Fibroblast of lung (primary cell): Measurements from ENCODE around the gene SPPL2B. TPM values are rescaled to one million over a fixed set of nuclear protein-coding genes. Genes with fewer than 3 reads are reported as not detected.

Experiments
- DNase-seq, 2 donors: peaks; one replicate each; pipeline versions ENCODE4 v3.0.0 to v3.0.0-alpha.2; 2010; ENCODE audit warnings: low read depth in 2 of 2
- H2AFZ ChIP-seq: 2 replicates; pipeline ENCODE4 v1.5.1; 2012; ENCODE audit warnings: low read length, control low read depth, inconsistent platforms
- H3K27ac ChIP-seq: 2 replicates; pipeline ENCODE4 v1.5.1; 2011; ENCODE audit warnings: low read length, control low read depth; ENCODE audit not compliant: insufficient read depth
- H3K27me3 ChIP-seq: 2 replicates; pipeline ENCODE4 v1.5.1; 2011; ENCODE audit warnings: mild to moderate bottlenecking, low read length; ENCODE audit not compliant: control insufficient read depth, insufficient read depth
- H3K36me3 ChIP-seq: 2 replicates; pipeline ENCODE4 v1.5.1; 2011; ENCODE audit warnings: low read length; ENCODE audit not compliant: control insufficient read depth, insufficient read depth
- H3K4me1 ChIP-seq: 2 replicates; pipeline ENCODE4 v1.5.1; 2011; ENCODE audit warnings: low read length; ENCODE audit not compliant: control insufficient read depth, insufficient read depth; ENCODE audit errors: extremely low read depth
- H3K4me2 ChIP-seq: 2 replicates; pipeline ENCODE4 v1.5.1; 2011; ENCODE audit warnings: low read length, control low read depth; ENCODE audit not compliant: insufficient read depth; ENCODE audit errors: extremely low read depth
- H3K4me3 ChIP-seq, 4 experiments: fragments of 200-600 bp in 1 of 4; sonication (generic) in 1 of 4; replicated peaks in 1 of 4; 2 replicates each; pipeline ENCODE4 v1.5.1; 2011 to 2016; ENCODE audit warnings: low read length in 4 of 4, low read depth in 3 of 4, mild to moderate bottlenecking in 3 of 4, control low read depth in 2 of 4, inconsistent platforms in 1 of 4, mixed read lengths in 1 of 4; ENCODE audit not compliant: insufficient read depth in 1 of 4; ENCODE audit errors: control extremely low read depth in 1 of 4
- H3K79me2 ChIP-seq: 2 replicates; pipeline ENCODE4 v1.5.1; 2012; ENCODE audit warnings: mild to moderate bottlenecking, low read length, inconsistent platforms; ENCODE audit not compliant: control insufficient read depth, insufficient read depth
- H3K9ac ChIP-seq: 2 replicates; pipeline ENCODE4 v1.5.1; 2011; ENCODE audit warnings: mild to moderate bottlenecking, low read length, control low read depth; ENCODE audit not compliant: insufficient read depth
- H3K9me3 ChIP-seq: 2 replicates; pipeline ENCODE4 v1.5.1; 2012; ENCODE audit warnings: low read depth, low read length; ENCODE audit not compliant: control insufficient read depth, insufficient read depth
- H4K20me1 ChIP-seq: 2 replicates; pipeline ENCODE4 v1.5.1; 2011; ENCODE audit warnings: low read length; ENCODE audit not compliant: control insufficient read depth, insufficient read depth; ENCODE audit errors: extremely low read depth
- EZH2 ChIP-seq: IDR thresholded peaks from 2 replicates; pipeline ENCODE4 v1.5.1; 2012; ENCODE audit warnings: low read length, control low read depth, mild to moderate bottlenecking; ENCODE audit errors: missing control alignments
- polyA plus RNA-seq, 2 donors: library from polyadenylated mRNA; depleted of rRNA in 1 of 2; stranded (reverse) in 1 of 2; unstranded in 1 of 2; fragments of >200 nt; gene quantifications; 2 replicates each; pipeline ENCODE4 v1.2.1, GENCODE V29; 2011 to 2012; ENCODE audit warnings: missing spikeins in 1 of 2
- total RNA-seq: library from RNA; depleted of rRNA; stranded (reverse); fragments of >200 nt; gene quantifications from 2 replicates; pipeline ENCODE4 v1.2.1, GENCODE V29; 2014
- TF ChIP-seq, protein P1 (sequence below), 2 donors: IDR thresholded peaks in 1 of 2; conservative IDR thresholded peaks in 1 of 2; 1 replicate in 1 of 2; 2 replicates in 1 of 2; pipeline ENCODE4 v1.5.1; 2011 to 2012; ENCODE audit warnings: low read length in 2 of 2, control low read depth in 1 of 2, inconsistent platforms in 1 of 2, low read depth in 1 of 2, mild to moderate bottlenecking in 1 of 2

The SPPL2B gene
- total and polyA plus RNA-seq, 2 donors (not counting 1 experiment from before 2014, with no cell fraction given) = 16.0 to 23.8 TPM

GRCh38 chr19:2340496-2341243 lies 12.2 kb downstream of the SPPL2B start:
- no peaks in the 10 kb centered on the region for H4K20me1 ChIP-seq
- H3K9me3 ChIP-seq = no peaks in the 10 kb centered on the region
- H2AFZ ChIP-seq = no peak overlapping the region
- H3K4me1 ChIP-seq = no peaks in the 10 kb centered on the region
- H3K27me3 ChIP-seq = no peaks in the 10 kb centered on the region
- peaks cover 15% of the 10 kb centered on the region for H3K36me3 ChIP-seq
- H3K27ac ChIP-seq = no peak overlapping the region
- no peak overlapping the region for H3K4me3 ChIP-seq
- H3K79me2 ChIP-seq = peaks cover 9% of the 10 kb centered on the region
- H3K9ac ChIP-seq = no peak overlapping the region
- no peak for TF ChIP-seq EZH2
- TF ChIP-seq, protein P1, sequence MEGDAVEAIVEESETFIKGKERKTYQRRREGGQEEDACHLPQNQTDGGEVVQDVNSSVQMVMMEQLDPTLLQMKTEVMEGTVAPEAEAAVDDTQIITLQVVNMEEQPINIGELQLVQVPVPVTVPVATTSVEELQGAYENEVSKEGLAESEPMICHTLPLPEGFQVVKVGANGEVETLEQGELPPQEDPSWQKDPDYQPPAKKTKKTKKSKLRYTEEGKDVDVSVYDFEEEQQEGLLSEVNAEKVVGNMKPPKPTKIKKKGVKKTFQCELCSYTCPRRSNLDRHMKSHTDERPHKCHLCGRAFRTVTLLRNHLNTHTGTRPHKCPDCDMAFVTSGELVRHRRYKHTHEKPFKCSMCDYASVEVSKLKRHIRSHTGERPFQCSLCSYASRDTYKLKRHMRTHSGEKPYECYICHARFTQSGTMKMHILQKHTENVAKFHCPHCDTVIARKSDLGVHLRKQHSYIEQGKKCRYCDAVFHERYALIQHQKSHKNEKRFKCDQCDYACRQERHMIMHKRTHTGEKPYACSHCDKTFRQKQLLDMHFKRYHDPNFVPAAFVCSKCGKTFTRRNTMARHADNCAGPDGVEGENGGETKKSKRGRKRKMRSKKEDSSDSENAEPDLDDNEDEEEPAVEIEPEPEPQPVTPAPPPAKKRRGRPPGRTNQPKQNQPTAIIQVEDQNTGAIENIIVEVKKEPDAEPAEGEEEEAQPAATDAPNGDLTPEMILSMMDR (conservative IDR thresholded peaks at IDR 0.05 in 1 of 2, IDR thresholded peaks at IDR 0.05 in 1 of 2; ENCODE audit: low read depth in 1 of 2, low read length in 2 of 2) = no peak
- no peak for DNase-seq
- no peak overlapping the region for H3K4me2 ChIP-seq

GRCh38 chr19:2341244-2341751 lies 12.8 kb downstream of the SPPL2B start:
- no peak overlapping the region for H3K4me2 ChIP-seq
- H3K4me1 ChIP-seq = no peaks in the 10 kb centered on the region
- no peak overlapping the region for H2AFZ ChIP-seq
- H3K27me3 ChIP-seq = no peaks in the 10 kb centered on the region
- H4K20me1 ChIP-seq = no peaks in the 10 kb centered on the region
- DNase-seq = no peak
- H3K27ac ChIP-seq = no peak overlapping the region
- H3K4me3 ChIP-seq = no peak overlapping the region
- H3K9me3 ChIP-seq = no peaks in the 10 kb centered on the region
- H3K36me3 ChIP-seq = peaks cover 15% of the 10 kb centered on the region
- no peak overlapping the region for H3K9ac ChIP-seq
- H3K79me2 ChIP-seq = peaks cover 4% of the 10 kb centered on the region
- TF ChIP-seq, protein P1 (conservative IDR thresholded peaks at IDR 0.05 in 1 of 2, IDR thresholded peaks at IDR 0.05 in 1 of 2; ENCODE audit: low read depth in 1 of 2, low read length in 2 of 2) = no peak
- no peak for TF ChIP-seq EZH2

DNA sequence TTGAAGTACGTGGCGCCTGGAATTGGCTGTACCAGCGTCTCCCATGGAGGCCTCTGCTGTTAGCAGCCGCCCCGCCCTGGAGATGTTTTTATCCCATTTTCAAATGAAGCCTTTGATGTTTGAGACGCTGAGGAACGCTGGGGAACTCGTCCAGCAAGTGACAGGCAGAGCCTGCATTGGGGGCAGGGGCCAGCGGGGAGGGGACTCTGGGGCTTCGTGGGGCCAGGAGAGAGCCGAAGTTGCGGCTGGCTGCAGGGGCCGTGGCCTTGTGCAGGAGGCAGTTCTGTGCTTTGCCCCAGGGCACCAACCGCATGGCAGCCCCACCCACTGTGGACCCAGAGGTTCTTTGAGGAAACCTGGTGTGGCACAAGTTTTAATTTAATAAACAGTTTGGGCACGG lies 13.5 kb downstream of the SPPL2B start:
- Histone ChIP-seq H3K9ac (no peak overlapping the region), H3K27me3 (no peaks in the 10 kb centered on the region), H3K9me3 (no peaks in the 10 kb centered on the region), H2AFZ (no peak overlapping the region), H3K4me2 (no peak overlapping the region), H3K79me2 (no peaks in the 10 kb centered on the region), H3K4me1 (no peaks in the 10 kb centered on the region), H3K4me3 (no peak overlapping the region), H3K36me3 (peaks cover 14% of the 10 kb centered on the region), H4K20me1 (no peaks in the 10 kb centered on the region), H3K27ac (no peak overlapping the region)
- TF ChIP-seq EZH2 = no peak
- TF ChIP-seq, protein P1 (conservative IDR thresholded peaks at IDR 0.05 in 1 of 2, IDR thresholded peaks at IDR 0.05 in 1 of 2; ENCODE audit: low read depth in 1 of 2, low read length in 2 of 2) = no peak
- DNase-seq = no peak
